ENCODE data around the gene CLIC3. TPM values are rescaled to one million over a fixed set of nuclear protein-coding genes. Genes with fewer than 3 reads are reported as not detected.

Gene CLIC3
- total RNA-seq, result 1.3 and 4.0 TPM in 2 replicates

GRCh38 chr9:136996361-136997292 is at the start of gene CLIC3:
TSS of gene CLIC3 (minus strand) at chr9:136996568. CDS start at chr9:136996543, 25 bp downstream.

GRCh38 chr9:137031904-137032640 is 35.7 kb upstream of the CLIC3 start, which contains the start of gene FUT7:
TSS of gene FUT7 (minus strand) at chr9:137032088. CDS start at chr9:137031991, 97 bp downstream.

GRCh38 chr9:137027369-137028262 is 31.2 kb upstream of the CLIC3 start, which contains the start of gene ABCA2:
TSS of gene ABCA2 (minus strand) at chr9:137028237. CDS start at chr9:137028140, 97 bp downstream.

GRCh38 chr9:136991993-136992818 is 4.2 kb downstream of the CLIC3 start, which contains the start of gene PAXX:
TSS of gene PAXX (plus strand) at chr9:136992422. CDS start at chr9:136992444, 22 bp downstream.

GRCh38 chr9:136982232-136983051 is 13.9 kb downstream of the CLIC3 start, which contains the start of gene LCNL1:
TSS of gene LCNL1 (plus strand) at chr9:136982993. CDS start at chr9:136983587, 594 bp downstream.

GRCh38 chr9:136977223-136977622 is 19.1 kb downstream of the CLIC3 start, which contains the start of gene PTGDS:
TSS of gene PTGDS (plus strand) at chr9:136977504. CDS start at chr9:136977579, 75 bp downstream.

GRCh38 chr9:136951541-136952320 is 44.6 kb downstream of the CLIC3 start, which contains the start of gene LCN12:
TSS of gene LCN12 (plus strand) at chr9:136952273. CDS start at chr9:136952328, 55 bp downstream.

Other genes with a start within 250 kb of the CLIC3 start
- gene LCN6, start 248.0 kb downstream of the CLIC3 start, total RNA-seq, result not detected in 2 replicates
- not detected in 2 replicates for gene LCN8, start 238.3 kb downstream of the CLIC3 start, total RNA-seq
- not detected in 2 replicates for gene LCN15, start 232.1 kb downstream of the CLIC3 start, total RNA-seq
- 85.4 and 89.2 TPM in 2 replicates for gene TMEM141, start 205.2 kb downstream of the CLIC3 start, total RNA-seq
- gene CCDC183, start 200.2 kb downstream of the CLIC3 start, total RNA-seq, result under 0.01 TPM in 1 of 2 replicates, not detected in the other
- gene RABL6, start 188.6 kb downstream of the CLIC3 start, total RNA-seq, result 85.8 and 89.3 TPM in 2 replicates
- 0.45 and 1.3 TPM in 2 replicates for gene AJM1, start 154.1 kb downstream of the CLIC3 start, total RNA-seq
- 119 and 125 TPM in 2 replicates for gene PHPT1, start 147.2 kb downstream of the CLIC3 start, total RNA-seq
- 2.5 and 3.0 TPM in 2 replicates for gene MAMDC4, start 144.2 kb downstream of the CLIC3 start, total RNA-seq
- gene EDF1, start 130.3 kb downstream of the CLIC3 start, total RNA-seq, result 491 and 504 TPM in 2 replicates
- gene TRAF2, start 110.1 kb downstream of the CLIC3 start, total RNA-seq, result 9.1 and 9.4 TPM in 2 replicates
- gene FBXW5, start 51.8 kb downstream of the CLIC3 start, total RNA-seq, result 113 and 115 TPM in 2 replicates
- not detected in 2 replicates for gene C8G, start 51.3 kb downstream of the CLIC3 start, total RNA-seq
- not detected in 2 replicates for gene LCN12, start 44.3 kb downstream of the CLIC3 start, total RNA-seq
- 2.4 TPM in 1 of 2 replicates, not detected in the other for gene PTGDS, start 19.1 kb downstream of the CLIC3 start, total RNA-seq
- gene LCNL1, start 13.6 kb downstream of the CLIC3 start, total RNA-seq, result under 0.01 TPM in 1 of 2 replicates, not detected in the other
- gene PAXX, start 4.1 kb downstream of the CLIC3 start, total RNA-seq, result 30.6 and 32.9 TPM in 2 replicates
- 8.5 and 9.4 TPM in 2 replicates for gene ABCA2, start 31.7 kb upstream of the CLIC3 start, total RNA-seq
- gene FUT7, start 35.5 kb upstream of the CLIC3 start, total RNA-seq, result not detected in 2 replicates
- 18.7 and 19.6 TPM in 2 replicates for gene NPDC1, start 49.6 kb upstream of the CLIC3 start, total RNA-seq
- gene ENTPD2, start 57.5 kb upstream of the CLIC3 start, total RNA-seq, result not detected in 2 replicates
- gene SAPCD2, start 74.0 kb upstream of the CLIC3 start, total RNA-seq, result 21.9 and 24.2 TPM in 2 replicates
- 4.9 and 5.5 TPM in 2 replicates for gene UAP1L1, start 80.9 kb upstream of the CLIC3 start, total RNA-seq
- 56.0 and 72.4 TPM in 2 replicates for gene MAN1B1, start 90.4 kb upstream of the CLIC3 start, total RNA-seq
- gene DPP7, start 118.2 kb upstream of the CLIC3 start, total RNA-seq, result 66.6 and 69.7 TPM in 2 replicates
- gene GRIN1, start 142.6 kb upstream of the CLIC3 start, total RNA-seq, result not detected in 2 replicates
- gene LRRC26, start 173.5 kb upstream of the CLIC3 start, total RNA-seq, result not detected in 2 replicates
- gene TMEM210, start 175.5 kb upstream of the CLIC3 start, total RNA-seq, result not detected in 2 replicates
- 10.3 and 15.3 TPM in 2 replicates for gene ANAPC2, start 192.0 kb upstream of the CLIC3 start, total RNA-seq
- gene SSNA1, start 192.1 kb upstream of the CLIC3 start, total RNA-seq, result 75.8 and 84.9 TPM in 2 replicates
- 6.1 and 6.4 TPM in 2 replicates for gene TPRN, start 204.2 kb upstream of the CLIC3 start, total RNA-seq
- gene TMEM203, start 209.1 kb upstream of the CLIC3 start, total RNA-seq, result 43.1 and 47.9 TPM in 2 replicates
- gene NDOR1, start 209.1 kb upstream of the CLIC3 start, total RNA-seq, result 14.9 and 16.8 TPM in 2 replicates
- gene RNF208, start 225.7 kb upstream of the CLIC3 start, total RNA-seq, result 0.50 and 1.2 TPM in 2 replicates
- 0.74 and 1.2 TPM in 2 replicates for gene CYSRT1, start 228.6 kb upstream of the CLIC3 start, total RNA-seq
- gene RNF224, start 230.9 kb upstream of the CLIC3 start, total RNA-seq, result under 0.01 TPM in 1 of 2 replicates, not detected in the other
- gene SLC34A3, start 234.3 kb upstream of the CLIC3 start, total RNA-seq, result not detected in 2 replicates
- 795 and 833 TPM in 2 replicates for gene TUBB4B, start 244.7 kb upstream of the CLIC3 start, total RNA-seq

Measured in bronchus fibroblast of lung (primary cell).